Esophagus squamous epithelium (tissue), 5 donors: ENCODE data around the gene FPR1. TPM values are rescaled to one million over a fixed set of nuclear protein-coding genes. Genes with fewer than 3 reads are reported as not detected.

Source experiments
- DNase-seq: peaks from one replicate; lab custom pipeline; 2025; lab: John Stamatoyannopoulos, UW
- H3K27ac ChIP-seq, 4 donors: fragments of 200-600 bp; sonication (generic); one replicate each; pipeline ENCODE4 v1.5.1; 2016 to 2019; ENCODE audit warnings: mild to moderate bottlenecking in 1 of 4
- H3K27me3 ChIP-seq, 4 donors: fragments of 200-600 bp; sonication (generic); 1 replicate in 3 of 4; 2 replicates in 1 of 4; pipeline versions ENCODE4 v1.5.1 to v1.6.0; 2017 to 2021; ENCODE audit warnings: antibody characterized with exemption in 1 of 4
- H3K36me3 ChIP-seq, 3 donors: fragments of 200-600 bp; sonication (generic); one replicate each; pipeline ENCODE4 v1.5.1; 2016 to 2019
- H3K4me1 ChIP-seq, 3 donors: fragments of 200-600 bp; sonication (generic); one replicate each; pipeline ENCODE4 v1.5.1; 2017 to 2019
- H3K4me3 ChIP-seq, 4 donors: fragments of 200-600 bp; sonication (generic); 1 replicate in 3 of 4; 2 replicates in 1 of 4; pipeline ENCODE4 v1.5.1; 2016 to 2019; ENCODE audit warnings: mild to moderate bottlenecking in 2 of 4, moderate library complexity in 1 of 4
- H3K9me3 ChIP-seq, 3 donors: fragments of 200-600 bp; sonication (generic); one replicate each; pipeline ENCODE4 v1.5.1; 2016 to 2019
- POLR2A ChIP-seq, 4 donors: fragments of 450-650 bp; IDR thresholded peaks; one replicate each; pipeline ENCODE4 v1.6.1; 2017; ENCODE audit warnings: antibody characterized with exemption in 4 of 4, mild to moderate bottlenecking in 4 of 4, moderate library complexity in 3 of 4
- WGBS, 2 donors: methylation state at CpG; one replicate each; pipeline ENCODE4 v1.1.5; 2018; 5-methylcytosine and 5-hydroxymethylcytosine counted together
- intact Hi-C: fragments of 100-400 bp; cut with DNase I; formaldehyde crosslinking; loops from one replicate; pipeline ENCODE4 v1.15.0; 2022
- total RNA-seq, 4 donors: library from RNA; depleted of rRNA; stranded (reverse); fragments of >200 nt; gene quantifications; one replicate each; pipeline ENCODE4 v1.1.0, GENCODE V29; 2016
- TF ChIP-seq, protein P1 (sequence below), 6 experiments: fragments of 450-650 bp in 4 of 6; fragments of 200-600 bp in 2 of 6; sonication (generic) in 2 of 6; IDR thresholded peaks; one replicate each; pipeline ENCODE4 v1.5.1; 2016 to 2019; ENCODE audit warnings: antibody characterized with exemption in 6 of 6, mild to moderate bottlenecking in 4 of 6, moderate library complexity in 4 of 6
- donor health status: DM: yes; HTN: yes; CAD: no.

FPR1 gene
- total RNA-seq, 4 donors from 2014 or later: 1.7 to 6.2 (median 4.4) TPM; not detected in 1

DNA sequence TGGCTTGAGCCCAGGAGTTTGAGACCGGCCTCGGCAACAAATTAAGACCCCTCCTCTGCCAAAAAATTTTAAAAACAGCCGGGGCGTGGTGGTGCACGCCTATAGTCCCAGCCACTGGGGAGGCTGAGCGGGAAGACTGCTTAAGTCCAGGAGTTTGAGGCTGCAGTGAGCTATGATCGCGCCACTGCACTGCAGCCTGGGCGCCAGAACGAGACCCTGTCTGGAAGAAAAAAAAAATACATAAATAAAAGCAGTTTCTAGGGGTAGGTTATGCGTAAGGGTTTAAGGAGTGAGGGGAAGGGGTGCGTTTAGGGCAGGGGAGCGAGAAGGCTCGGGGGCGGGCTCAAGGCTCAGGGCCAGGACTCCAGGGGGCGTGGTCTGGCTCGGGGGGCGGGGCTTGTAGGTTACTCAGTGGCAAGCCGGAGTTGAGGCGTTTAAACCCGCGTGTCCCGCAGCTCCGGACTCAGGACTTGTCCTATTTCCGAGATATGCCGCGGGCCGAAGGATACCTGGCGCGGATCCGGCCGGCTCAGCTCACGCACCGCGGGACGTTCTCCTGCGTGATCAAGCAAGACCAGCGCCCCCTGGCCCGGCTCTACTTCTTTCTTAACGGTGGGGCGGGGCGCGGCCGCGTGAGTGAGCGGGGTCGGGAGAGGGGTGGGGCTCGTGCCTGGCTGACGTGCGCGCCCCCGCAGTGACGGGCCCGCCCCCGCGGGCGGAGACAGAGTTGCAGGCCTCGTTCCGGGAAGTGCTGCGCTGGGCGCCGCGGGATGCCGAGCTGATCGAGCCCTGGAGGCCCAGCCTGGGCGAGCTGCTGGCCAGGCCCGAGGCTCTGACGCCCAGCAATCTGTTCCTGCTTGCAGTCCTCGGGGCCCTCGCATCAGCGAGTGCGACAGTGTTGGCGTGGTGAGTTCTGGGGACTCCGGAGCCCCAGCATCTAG lies 47.8 kb downstream of the FPR1 start:
- Histone ChIP-seq H3K36me3 (peaks cover 0 to 23% (median 0%) of the 10 kb centered on the region in 3 donors), H3K27ac (peak overlapping the region; percentile 83 to 97 (median 93)), H3K4me1 (peaks cover 24 to 42% (median 24%) of the 10 kb centered on the region in 3 donors), H3K4me3 (peak overlapping the region; percentile 43 to 85 (median 71)), H3K27me3 (no peaks in the 10 kb centered on the region), H3K9me3 (no peaks in the 10 kb centered on the region)
- TF ChIP-seq, protein P1, sequence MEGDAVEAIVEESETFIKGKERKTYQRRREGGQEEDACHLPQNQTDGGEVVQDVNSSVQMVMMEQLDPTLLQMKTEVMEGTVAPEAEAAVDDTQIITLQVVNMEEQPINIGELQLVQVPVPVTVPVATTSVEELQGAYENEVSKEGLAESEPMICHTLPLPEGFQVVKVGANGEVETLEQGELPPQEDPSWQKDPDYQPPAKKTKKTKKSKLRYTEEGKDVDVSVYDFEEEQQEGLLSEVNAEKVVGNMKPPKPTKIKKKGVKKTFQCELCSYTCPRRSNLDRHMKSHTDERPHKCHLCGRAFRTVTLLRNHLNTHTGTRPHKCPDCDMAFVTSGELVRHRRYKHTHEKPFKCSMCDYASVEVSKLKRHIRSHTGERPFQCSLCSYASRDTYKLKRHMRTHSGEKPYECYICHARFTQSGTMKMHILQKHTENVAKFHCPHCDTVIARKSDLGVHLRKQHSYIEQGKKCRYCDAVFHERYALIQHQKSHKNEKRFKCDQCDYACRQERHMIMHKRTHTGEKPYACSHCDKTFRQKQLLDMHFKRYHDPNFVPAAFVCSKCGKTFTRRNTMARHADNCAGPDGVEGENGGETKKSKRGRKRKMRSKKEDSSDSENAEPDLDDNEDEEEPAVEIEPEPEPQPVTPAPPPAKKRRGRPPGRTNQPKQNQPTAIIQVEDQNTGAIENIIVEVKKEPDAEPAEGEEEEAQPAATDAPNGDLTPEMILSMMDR (IDR thresholded peaks at IDR 0.05): peak; percentile 40 to 70 (median 42)
- peak in 2 of 4 donors; percentile 75 to 90 for TF ChIP-seq POLR2A (IDR thresholded peaks at IDR 0.05)
- 4 to 5% methylated on average over 15 to 28 of the region's 74 CpGs for WGBS, 2 donors
- intact Hi-C loops: no loop called here
- peak; percentile 92 for DNase-seq

DNA sequence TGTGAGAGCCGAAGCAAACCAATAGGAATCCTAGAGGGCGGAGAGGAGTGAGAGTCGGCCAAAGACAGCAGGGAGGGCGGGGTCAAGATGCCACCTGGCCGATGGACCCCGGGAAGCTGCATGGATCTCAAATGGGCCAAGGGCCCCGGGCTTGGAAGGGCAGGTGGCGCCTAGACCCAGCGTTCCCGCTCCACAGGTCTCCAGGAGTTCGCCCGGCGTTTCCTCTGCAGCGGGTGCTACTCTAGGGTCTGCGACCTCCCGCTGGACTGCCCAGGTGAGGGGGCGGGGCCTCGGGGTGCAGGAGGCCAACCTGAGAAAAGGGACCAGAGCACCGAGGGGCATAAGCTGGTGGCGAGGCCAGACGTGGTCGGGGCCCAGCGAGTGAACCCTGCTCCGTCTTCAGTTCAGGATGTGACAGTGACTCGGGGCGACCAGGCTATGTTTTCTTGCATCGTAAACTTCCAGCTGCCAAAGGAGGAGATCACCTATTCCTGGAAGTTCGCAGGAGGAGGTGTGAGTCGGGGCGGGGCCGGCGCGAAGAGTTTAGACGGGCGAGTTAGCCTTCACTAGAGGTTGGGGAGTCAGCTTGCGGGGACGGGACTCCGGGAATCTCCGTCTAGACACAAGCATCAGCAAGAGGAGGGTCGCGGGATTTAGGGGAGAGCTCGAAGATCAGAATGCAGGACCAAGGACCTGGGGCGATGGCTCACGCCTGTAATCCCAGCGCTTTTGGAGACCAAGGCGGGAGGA lies 48.7 kb downstream of the FPR1 start:
- intact Hi-C loops: no loop called here
- no peak for DNase-seq
- Histone ChIP-seq H3K36me3 (peaks cover 0 to 30% (median 0%) of the 10 kb centered on the region in 3 donors), H3K27ac (peak overlapping the region; percentile 83 to 97 (median 93)), H3K9me3 (no peaks in the 10 kb centered on the region), H3K4me1 (peaks cover 24 to 42% (median 24%) of the 10 kb centered on the region in 3 donors), H3K4me3 (peak overlapping the region; percentile 43 to 85 (median 71)), H3K27me3 (no peaks in the 10 kb centered on the region)
- TF ChIP-seq, protein P1 (IDR thresholded peaks at IDR 0.05): no peak
- peak in 1 of 4 donors; percentile 17 for TF ChIP-seq POLR2A (IDR thresholded peaks at IDR 0.05)
- 15 to 38% methylated on average over 23 to 29 of the region's 46 CpGs for WGBS, 2 donors

DNA sequence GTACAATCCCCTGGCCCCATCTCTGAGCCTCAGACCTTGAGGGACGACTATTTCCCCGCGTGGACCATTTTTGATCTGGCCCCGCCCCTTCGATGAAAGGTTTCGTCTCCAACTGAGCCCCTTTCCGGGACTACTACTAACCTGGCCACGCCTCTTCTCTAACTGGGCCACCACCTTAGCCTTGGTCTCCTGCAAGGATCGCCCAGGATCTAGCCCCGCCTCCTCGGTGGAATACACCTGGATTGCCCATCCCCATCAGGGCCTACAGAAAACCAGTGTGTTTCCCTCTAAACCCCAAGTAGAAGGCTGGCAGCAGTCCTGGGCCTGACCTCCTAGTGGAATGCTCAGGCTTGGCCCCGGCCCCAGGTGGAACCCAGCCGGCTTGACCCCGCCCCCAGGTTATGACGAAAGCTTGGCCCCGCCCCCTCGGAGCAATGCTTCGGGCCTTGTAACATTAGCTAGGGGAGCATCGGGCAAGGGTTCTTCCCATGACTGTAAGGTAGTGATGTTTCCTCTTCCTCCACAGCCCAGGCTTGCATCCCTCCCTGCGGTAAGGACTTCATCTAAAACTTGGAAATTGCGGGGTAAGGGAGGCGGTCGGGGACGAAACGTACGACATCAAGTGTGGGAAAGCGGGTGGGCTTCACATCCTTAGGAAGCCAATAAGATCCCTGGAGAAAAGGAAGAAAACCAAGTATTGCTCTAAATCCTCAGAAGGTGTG lies 49.4 kb downstream of the FPR1 start:
- peaks cover 24 to 42% (median 24%) of the 10 kb centered on the region in 3 donors for H3K4me1 ChIP-seq
- 30 to 35% methylated on average over 12 to 15 of the region's 27 CpGs for WGBS, 2 donors
- peak in 1 of 4 donors; percentile 11 for TF ChIP-seq POLR2A (IDR thresholded peaks at IDR 0.05)
- TF ChIP-seq, protein P1 (IDR thresholded peaks at IDR 0.05): no peak
- peaks cover 0 to 38% (median 0%) of the 10 kb centered on the region in 3 donors for H3K36me3 ChIP-seq
- DNase-seq: no peak
- H3K9me3 ChIP-seq: no peaks in the 10 kb centered on the region
- H3K27me3 ChIP-seq: no peaks in the 10 kb centered on the region
- peak overlapping the region; percentile 83 to 97 (median 93) for H3K27ac ChIP-seq
- intact Hi-C loops: no loop called here
- peak overlapping the region; percentile 43 to 85 (median 71) for H3K4me3 ChIP-seq

DNA sequence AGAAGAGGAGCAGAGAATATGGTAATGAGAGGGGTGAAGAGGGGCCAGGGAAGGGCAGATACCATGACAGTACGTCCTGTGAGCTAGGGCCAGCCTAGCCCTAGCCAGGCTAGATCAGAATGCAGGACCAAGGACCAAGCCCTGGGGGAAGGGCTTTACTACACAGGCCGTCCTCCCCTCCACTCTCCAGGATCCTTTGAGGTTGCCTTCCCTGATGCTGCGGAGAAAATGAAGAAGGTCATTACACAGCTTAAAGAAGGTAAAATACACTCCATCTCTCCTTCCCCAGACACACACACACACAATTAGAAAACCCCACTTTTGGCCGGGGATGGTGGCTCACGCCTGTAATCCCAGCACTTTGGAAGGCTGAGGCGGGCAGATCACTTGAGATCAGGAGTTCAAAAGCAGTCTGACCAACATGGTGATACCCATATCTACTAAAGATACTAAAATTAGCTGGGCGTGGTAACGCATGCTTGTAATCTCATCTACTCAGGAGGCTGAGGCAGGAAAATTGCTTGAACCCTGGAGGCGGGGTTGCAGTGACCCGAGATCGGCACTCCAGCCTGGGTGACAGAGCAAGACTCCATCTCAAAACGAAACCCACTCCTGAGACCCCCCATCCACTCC lies 50.1 kb downstream of the FPR1 start:
- TF ChIP-seq, protein P1 (IDR thresholded peaks at IDR 0.05): no peak
- TF ChIP-seq POLR2A (IDR thresholded peaks at IDR 0.05): no peak
- H3K27ac ChIP-seq: peak overlapping the region; percentile 83 to 97 (median 93)

More for the DNA sequence above, 50.1 kb downstream of the FPR1 start:
- Histone ChIP-seq H3K27me3 (no peaks in the 10 kb centered on the region), H3K4me1 (peaks cover 24 to 42% (median 24%) of the 10 kb centered on the region in 3 donors), H3K9me3 (no peaks in the 10 kb centered on the region), H3K4me3 (peak overlapping the region in 1 of 4 donors; percentile 85), H3K36me3 (peaks cover 0 to 41% (median 0%) of the 10 kb centered on the region in 3 donors)
- DNase-seq: no peak
- intact Hi-C loops: no loop called here
- 83 to 90% methylated on average over 12 of the region's 12 CpGs for WGBS, 2 donors
